Fibroblast of skin of left quadriceps (primary cell): Measurements from ENCODE around the gene SLC7A6OS.
A peak's percentile ranks its signal among the peaks of the same experiment; 100 is the strongest.

Source experiments
- DNase-seq, 2 experiments: peaks; one replicate each; pipeline ENCODE4 v3.0.0-alpha.2; 2013; ENCODE audit warnings: low read depth in 2 of 2

Gene SLC7A6OS

GRCh38 chr16:68344252-68344651, 33.5 kb upstream of the SLC7A6OS start:
- no peak for DNase-seq

GRCh38 chr16:68343137-68343536, 32.4 kb upstream of the SLC7A6OS start:
- DNase-seq, result no peak

- no peak for DNase-seq
Measured at GRCh38 chr16:68342620-68343019, 31.9 kb upstream of the SLC7A6OS start.

- DNase-seq, result no peak
Measured at GRCh38 chr16:68339214-68339613, 28.5 kb upstream of the SLC7A6OS start.

- DNase-seq, result no peak
Measured at GRCh38 chr16:68338326-68339119, 27.8 kb upstream of the SLC7A6OS start.

- DNase-seq, result no peak
Measured at GRCh38 chr16:68335175-68335574, 24.4 kb upstream of the SLC7A6OS start.

GRCh38 chr16:68332411-68333121, 21.8 kb upstream of the SLC7A6OS start:
- no peak for DNase-seq

GRCh38 chr16:68331879-68332410, 21.2 kb upstream of the SLC7A6OS start:
- DNase-seq, result no peak

- no peak for DNase-seq
Measured at GRCh38 chr16:68328860-68329390, 18.2 kb upstream of the SLC7A6OS start.

- peak; percentile 50 to 53 for DNase-seq
Measured at GRCh38 chr16:68328151-68328859, 17.6 kb upstream of the SLC7A6OS start.

GRCh38 chr16:68324780-68325357, 14.1 kb upstream of the SLC7A6OS start:
- DNase-seq, result no peak

- DNase-seq, result no peak
Measured at GRCh38 chr16:68324336-68324735, 13.6 kb upstream of the SLC7A6OS start.

GRCh38 chr16:68319185-68319908, 8.6 kb upstream of the SLC7A6OS start:
- no peak for DNase-seq

GRCh38 chr16:68313116-68313515, 2.4 kb upstream of the SLC7A6OS start:
- DNase-seq, result no peak

GRCh38 chr16:68310437-68310773, 341 bp downstream of the SLC7A6OS start:
- no peak for DNase-seq

GRCh38 chr16:68309799-68310198, 947 bp downstream of the SLC7A6OS start:
- no peak for DNase-seq

GRCh38 chr16:68306633-68307032, 4.1 kb downstream of the SLC7A6OS start:
- no peak for DNase-seq

- no peak for DNase-seq
Measured at GRCh38 chr16:68300734-68301459, 9.8 kb downstream of the SLC7A6OS start.

- no peak for DNase-seq
Measured at GRCh38 chr16:68299571-68300453, 10.9 kb downstream of the SLC7A6OS start.
